GDM1 (cell line): ENCODE results near the gene ADCY9.
A peak's percentile ranks its signal among the peaks of the same experiment; 100 is the strongest.
"Not testable (repeated sequence)": the region's sequence is repeated elsewhere in the genome, so short reads cannot be mapped to it uniquely, and the experiment has no call there.

Experiments
- DNase-seq: peaks from one replicate; lab custom pipeline; 2025; lab: John Stamatoyannopoulos, UW

The ADCY9 gene

DNA sequence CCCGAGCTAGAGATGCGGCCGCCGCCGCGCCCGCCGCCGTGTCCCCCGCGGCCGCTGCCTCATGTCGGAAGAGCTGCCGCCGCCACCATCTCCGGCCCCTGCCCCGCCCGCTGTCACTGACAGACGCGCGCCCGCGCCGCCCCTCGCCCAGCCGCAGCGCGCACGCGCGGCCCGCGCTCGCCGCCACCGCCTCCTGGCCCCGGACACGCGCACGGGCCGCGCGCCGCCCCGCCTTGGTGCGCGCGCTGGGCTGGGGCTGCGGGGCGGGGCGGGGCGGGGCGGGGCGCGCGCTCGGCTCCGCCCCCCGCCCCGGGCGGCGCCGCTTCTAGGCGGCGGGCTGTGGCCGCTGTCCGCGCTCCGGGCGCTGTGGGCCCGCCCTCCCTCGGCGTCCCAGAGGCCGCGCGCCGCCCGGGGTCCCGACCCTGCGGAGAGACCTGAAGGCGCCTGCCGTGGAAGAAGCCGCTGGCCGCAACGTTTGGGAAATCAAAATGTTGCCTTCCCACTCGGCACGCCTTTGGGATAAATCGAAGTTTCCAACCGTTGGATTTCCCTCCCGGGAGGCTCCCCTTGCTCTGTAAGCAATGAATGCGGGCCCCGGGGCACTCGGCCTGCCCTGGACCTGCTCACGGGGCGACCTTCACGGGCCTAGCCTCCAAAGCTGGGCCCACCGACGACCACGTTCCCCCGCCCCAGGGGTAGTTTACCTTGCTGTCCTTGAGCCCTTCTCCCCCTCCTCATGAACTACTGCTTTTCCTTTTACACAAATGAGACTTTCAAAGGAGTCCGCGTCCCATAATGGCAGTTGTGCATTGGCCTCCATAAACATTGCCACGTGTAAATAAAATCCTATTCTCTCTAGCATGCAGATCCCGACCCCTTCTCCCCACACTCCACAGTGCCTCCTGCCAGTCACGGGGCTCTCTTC is at the start of gene ADCY9:
Gene ADCY9 (minus strand): TSS at position 118 of the 925 bp plus-strand sequence. CDS start 1,000 bp downstream, outside the sequence.
- peak; percentile 56 for DNase-seq

DNA sequence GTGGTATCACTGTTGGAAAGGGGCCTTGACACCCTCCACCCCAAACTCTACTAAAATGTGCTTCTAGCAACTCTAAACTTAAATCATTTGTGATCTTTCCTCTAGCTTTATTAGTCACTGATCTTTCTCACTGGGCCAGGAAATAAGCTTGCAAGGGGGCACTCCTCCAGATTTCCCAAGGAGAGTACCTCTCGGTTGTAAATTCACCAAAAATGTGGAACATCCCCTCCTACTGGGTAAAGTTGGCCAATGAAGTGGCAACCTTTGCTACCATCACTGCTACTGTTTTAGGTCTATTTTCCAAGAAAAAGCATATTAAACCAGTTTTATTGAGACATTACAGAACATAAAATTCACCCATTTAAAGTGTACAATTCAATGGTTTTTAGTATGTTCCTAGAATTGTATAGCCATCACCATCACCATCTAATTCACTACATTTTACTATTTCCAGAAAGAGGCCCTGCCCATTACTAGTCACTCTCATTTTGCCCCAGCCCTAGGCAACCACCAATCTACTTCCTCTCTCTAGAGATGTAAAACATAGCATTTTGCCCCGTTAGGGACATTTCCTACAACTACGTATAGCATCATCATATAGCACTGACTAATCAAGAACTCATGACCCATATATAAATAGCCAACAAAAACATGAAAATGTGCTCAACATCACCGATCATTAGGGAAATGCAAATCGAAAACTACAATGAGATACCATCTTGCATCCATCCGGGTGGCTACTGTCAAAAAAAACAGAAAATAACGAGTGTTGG is 44.6 kb upstream of the ADCY9 start:
- no peak for DNase-seq

DNA sequence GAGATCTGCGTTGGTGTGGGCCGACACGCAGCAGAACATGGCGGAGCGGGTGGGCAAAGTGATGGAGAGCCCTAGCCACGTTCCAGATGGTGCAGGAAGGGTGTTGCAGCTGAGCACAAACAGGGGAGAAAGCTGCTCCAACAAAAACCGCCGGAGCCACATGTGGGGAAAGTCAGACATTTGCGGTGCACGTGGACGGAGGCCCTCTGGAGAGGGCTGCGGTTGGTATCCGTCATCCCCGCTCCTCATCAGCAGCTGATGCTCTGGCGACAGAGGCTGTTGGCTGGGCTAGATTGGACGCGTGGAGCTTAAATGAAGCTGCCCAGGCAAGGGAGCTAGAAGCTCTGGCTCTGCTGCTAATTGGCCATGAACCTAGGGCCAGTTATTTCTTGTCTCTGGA is 43.5 kb upstream of the ADCY9 start:
- no peak for DNase-seq

DNA sequence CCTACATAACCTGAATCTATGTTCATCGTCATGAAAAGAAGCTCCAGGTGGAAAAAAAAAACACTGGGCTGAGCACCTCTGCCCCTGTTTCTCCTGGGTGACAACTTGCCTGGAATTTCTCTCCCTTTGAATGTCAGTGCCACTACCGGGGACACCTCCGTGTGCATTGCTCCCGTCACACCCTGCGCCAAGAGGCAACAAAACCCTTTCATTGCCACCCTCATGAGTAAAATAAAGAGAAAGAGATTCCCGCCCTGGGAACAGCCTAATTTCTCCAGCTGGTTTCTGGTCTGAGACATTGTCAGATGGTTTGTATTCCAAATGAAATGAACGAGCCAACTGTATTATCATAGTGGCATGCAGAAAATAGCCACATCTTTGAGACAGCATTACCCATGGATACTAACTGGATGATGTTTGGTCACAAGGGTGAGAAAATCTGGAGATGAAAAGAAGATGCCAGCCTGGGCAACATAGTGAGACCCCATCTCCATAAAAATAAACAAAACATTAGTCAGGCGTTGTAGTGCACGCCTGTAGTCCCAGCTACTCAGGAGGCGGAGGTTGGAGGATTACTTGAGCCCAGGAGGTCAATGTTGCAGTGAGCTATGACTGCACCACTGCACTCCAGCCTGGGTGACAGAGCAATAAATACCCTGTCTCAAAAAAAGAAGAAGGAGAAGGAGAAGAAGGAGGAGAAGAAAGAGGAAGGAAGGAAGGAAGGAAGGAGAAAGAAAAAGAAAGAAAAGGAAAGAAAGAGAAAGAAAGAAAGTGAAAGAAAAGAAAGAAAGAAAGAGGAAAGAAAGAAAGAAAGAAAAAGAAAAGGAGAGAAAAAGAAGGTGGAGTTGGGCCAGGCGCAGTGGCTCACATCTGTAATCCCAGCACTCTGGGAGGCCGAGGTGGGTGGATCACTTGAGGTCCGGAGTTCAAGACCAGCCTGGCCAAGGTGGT is 42.2 kb upstream of the ADCY9 start:
- no peak for DNase-seq

DNA sequence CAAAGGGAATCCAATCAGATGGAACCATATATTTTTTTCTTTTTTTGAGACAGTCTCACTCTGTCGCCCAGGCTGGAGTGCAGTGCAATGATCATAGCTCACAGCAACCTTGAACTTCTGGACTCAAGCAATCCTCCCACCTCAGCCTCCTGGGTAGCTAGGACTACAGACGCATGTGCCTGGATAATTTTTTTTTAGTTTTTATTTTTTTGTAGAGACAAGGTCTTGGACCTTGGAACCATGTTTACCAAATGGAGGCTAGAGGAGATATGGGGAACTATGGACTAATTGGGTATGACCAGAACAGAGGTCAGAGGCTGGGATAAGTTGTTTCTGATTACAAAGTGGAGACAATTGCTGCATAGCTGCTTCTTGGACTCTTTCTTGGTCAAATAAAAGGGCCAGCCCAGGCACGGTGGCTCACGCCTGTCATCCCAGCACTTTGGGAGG is 41.2 kb upstream of the ADCY9 start:
- DNase-seq, result no peak

DNA sequence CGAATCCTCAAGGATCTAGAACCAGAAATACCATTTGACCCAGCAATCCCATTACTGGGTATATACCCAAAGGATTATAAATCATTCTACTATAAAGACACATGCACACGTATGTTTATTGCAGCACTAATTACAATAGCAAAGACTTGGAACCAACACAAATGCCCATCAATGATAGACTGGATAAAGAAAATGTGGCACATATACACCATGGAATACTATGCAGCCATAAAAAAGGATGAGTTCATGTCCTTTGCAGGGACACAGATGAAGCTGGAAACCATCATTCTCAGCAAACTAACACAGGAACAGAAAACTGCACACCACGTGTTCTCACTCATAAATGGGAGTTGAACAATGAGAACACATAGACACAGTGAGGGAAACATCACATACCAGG is 40.3 kb upstream of the ADCY9 start:
- DNase-seq, result not testable (repeated sequence)

DNA sequence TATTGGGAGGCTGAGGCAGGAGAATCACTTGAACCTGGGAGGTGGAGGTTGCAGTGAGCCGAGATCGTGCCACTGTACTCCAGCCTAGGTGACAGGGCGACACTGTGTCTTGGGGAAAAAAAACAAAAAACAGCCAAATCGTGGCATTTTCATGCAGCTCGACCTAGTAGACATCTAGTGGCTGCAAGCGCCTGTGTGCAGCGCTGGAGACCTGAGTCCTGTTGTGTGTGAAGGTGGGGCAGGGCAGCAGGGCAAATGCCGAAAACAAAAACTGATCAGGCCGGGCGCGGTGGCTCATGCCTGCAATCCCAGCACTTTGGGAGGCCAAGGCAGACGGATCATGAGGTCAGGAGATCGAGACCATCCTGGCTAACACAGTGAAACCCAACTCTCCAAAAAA is 37.1 kb upstream of the ADCY9 start:
- DNase-seq, result not testable (repeated sequence)

DNA sequence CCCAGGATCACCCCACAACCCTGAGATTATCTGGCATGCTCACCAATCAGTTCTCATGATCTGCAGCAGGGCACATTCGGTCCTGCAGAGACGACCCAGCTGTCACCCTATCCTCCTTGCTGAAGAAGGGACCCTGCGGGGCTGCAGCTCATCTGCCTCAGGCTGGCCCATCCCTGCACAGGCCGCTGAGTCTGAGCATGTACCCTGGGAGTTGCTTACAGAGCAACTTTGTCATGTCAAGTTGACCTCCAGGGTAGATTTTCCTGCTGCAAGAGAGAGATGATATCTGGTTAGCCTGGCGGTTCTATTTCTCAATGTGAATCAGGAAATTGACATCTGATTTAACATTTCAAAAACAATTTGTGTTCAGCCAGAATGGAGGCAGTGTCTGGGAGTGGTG is 36.0 kb upstream of the ADCY9 start:
- no peak for DNase-seq

DNA sequence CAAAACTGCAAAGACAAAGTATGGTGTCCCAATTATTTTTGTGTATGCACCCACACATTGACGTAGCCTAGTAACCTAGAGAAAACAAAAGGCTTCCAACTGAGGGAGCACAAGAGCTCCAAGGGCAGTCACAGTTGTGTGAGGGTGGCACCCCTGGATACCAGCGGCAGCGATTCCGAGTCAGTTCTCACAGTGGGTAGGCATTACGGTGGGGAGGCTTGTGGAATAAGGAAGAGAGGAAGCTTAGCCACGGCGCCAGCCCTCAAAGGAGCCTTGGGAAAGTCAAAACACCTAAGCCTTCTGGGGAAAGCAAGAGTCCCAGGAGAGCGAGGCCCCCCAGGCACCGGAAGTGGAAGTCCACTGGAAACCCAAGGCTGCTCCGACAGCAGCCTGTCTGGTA is 31.0 kb upstream of the ADCY9 start:
- no peak for DNase-seq

DNA sequence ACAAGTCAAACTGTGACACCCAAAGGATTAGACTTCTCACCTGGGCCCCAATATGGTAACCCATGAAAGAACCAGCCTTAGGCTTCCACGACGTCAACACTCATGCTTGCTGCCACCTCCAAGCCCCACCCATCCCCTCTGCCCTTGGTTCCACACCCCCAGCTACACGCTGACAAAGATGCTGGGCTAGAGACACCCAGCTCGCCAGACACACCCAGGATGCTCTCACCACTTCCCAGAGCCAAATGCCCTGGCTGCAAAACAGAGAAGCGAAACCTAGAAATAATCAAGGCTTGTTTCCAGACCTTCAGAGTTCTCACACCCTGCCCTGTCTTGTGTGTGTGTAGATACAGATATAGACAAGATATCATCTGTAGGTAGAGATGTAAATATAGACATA is 26.0 kb upstream of the ADCY9 start:
- DNase-seq, result no peak

DNA sequence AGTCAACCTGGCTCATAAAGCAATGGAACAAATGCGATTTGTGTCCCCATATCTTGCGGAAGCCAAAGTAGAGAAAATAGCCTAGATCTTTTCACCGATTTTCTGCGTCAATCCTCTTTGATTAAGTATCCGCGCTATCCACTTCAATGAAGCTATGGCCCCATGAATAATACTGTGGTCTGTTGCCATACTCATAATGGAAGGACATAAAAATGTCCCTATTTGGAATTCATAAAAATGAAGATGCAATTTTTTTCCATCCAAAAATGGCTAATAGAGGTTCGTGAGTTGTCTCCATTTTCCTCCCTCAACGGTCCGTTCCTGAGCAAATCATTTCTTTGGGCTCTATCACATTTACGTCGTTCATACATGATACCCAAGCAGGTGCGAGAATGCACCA is 25.4 kb upstream of the ADCY9 start:
- no peak for DNase-seq

DNA sequence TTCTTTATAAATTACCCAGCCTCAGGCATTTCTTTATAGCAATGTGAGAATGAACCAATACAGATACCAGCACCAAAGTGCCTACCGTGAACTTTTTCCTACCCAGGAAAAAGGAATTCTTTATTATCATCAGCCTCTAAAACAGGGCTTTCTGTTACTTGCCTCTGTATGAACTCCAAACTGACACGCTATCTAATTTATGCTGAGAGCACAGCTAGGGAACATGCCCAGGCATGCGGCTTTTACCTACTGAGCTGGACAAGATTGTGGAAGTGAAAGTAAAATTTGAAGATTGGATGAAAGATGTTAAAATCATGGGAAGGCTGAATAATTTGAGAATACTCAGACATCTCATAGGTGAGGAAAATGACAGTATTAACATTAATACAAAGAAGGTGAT is 24.4 kb upstream of the ADCY9 start:
- DNase-seq, result peak; percentile 29

DNA sequence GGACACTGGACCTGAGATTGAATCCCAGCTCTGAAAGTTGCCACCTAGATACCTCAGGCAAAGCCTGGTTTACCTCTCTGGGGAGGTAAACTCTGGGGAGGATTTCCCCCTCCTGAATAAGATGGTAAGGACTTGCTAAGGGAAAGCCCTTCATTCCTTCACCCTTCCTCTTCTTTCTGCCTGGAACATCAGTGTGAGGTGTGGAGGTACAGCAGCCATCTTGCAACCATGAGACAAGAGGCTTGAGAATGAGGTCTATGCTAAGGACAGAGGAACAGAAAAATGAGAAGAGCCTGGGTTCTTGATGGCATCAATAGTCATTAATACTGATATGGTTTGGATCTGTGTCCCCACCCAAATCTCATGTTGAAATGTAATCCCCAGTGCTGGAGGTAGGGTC is 23.7 kb upstream of the ADCY9 start:
- no peak for DNase-seq

DNA sequence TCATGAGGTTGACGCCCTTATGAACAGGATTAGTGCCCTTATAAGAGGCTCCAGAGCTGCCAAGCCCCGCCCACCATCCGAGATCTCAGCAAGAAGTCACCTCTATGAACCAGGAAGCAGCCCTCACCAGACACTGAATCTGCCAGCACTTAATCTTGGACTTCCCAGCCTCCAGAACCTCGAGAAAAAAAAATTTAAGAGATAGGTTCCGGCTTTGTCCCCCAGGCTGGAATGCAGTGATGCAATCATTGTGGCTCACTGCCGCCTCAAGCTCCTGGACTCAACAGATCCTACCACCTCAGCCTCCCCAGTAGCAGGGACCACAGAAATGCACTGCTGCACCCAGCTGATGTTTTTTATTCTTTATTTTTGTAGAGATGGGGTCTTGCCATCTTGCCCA is 22.5 kb upstream of the ADCY9 start:
- no peak for DNase-seq

DNA sequence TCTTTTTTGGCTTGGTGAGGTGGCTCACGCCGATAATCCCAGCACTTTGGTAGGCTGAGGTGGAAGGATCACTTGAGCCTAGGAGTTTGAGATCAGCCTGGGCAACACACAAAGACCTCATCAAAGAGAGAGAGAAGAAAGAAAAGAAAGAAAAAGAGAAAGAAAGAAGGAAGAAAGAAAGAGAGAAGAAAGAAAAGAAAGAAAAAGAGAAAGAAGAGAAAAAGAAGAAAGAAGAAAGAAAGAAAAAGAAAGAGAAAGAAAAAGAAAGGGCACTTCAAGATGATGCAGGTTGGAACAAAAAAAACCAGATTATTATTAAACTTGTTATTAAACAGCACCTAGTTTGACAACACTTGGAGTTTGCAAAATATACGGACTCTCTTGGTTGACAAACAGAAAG is 21.2 kb upstream of the ADCY9 start:
- DNase-seq, result no peak

DNA sequence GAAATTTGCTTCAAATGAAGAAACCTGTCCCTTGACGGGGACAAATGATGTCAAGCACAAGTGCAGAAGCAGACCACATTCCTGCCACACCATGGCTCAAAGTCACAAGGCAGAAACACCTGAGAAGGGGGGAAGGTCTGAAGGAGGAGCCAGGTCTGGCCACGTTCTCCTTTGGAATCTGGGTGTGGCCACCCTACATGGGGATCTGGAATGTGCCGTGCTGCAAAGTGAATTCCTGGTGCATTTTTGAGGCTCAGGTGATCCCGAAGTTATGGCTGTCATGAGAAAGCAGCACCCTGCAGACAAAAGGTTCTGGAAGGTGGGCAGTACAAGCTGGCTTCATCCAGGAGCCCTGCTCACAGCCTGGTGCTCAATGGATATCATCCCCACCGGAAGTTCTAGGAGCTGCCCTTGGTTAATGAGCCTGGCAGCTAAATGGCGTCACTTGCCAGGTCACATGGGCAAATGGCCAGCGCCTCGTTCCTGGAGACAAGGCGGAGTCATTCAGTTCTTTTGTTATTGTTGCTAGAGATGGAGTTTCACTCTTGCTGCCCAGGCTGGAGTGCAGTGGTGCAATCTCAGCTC is 20.1 kb upstream of the ADCY9 start:
- DNase-seq, result no peak

DNA sequence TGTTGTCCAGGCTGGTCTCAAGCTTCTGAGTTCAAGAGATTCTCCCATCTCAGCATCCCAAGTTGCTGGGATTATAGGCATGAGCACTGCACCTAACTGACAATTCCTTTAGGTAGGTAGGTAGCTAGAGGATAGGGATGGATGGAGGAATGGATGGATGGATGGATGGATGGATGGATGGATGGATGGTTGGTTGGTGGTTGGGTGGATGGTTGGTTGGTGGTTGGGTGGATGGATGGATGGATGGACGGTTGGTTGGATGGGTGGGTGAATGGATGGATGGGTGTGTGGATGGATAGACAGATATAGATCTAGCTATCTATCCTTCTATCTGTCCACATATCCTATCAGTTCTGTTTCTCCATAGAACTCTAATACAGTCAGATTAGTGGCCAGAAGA is 19.3 kb upstream of the ADCY9 start:
- no peak for DNase-seq

DNA sequence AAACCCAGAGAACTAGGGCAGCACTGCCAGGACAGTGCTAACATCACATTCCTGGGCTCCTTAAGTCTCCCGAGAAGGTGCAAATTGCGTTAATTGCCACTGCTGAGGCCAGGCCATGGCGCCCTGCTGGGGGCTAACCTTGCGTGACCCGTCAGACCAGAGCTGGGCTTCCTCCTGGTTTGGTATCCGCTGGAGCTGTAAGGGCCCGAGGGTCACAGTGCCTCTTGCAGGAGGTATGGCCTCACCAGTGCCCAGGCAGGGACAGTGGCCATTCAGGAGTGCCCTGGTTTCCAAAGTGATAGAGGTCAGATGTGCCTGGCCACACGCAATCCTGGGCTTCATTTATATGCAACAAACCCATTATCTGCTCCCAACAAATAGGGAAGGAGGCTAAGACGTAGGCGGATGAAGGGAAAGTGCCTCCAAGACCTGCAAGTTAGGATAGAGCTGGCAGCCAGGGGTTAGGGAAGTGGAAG is 17.7 kb upstream of the ADCY9 start:
- DNase-seq, result no peak

DNA sequence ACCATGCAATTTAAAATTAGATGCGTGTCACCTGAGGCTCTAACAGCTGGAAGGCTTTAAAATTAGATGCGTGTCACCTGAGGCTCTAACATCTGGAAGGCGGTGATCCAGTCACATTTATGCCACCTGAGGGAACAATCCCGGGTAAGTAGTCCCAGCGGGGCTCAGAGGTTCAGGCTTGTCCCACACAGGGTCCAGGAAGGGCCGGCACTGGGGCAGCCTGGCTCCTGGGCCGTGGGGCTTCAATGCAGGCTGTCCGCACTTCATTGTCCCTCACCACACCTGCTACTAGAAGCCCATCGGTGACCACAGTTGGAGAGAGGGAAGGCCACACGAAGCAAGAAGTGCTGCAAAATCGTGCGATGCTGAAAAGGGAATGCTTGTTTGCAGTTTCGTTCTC is 15.4 kb upstream of the ADCY9 start:
- no peak for DNase-seq

DNA sequence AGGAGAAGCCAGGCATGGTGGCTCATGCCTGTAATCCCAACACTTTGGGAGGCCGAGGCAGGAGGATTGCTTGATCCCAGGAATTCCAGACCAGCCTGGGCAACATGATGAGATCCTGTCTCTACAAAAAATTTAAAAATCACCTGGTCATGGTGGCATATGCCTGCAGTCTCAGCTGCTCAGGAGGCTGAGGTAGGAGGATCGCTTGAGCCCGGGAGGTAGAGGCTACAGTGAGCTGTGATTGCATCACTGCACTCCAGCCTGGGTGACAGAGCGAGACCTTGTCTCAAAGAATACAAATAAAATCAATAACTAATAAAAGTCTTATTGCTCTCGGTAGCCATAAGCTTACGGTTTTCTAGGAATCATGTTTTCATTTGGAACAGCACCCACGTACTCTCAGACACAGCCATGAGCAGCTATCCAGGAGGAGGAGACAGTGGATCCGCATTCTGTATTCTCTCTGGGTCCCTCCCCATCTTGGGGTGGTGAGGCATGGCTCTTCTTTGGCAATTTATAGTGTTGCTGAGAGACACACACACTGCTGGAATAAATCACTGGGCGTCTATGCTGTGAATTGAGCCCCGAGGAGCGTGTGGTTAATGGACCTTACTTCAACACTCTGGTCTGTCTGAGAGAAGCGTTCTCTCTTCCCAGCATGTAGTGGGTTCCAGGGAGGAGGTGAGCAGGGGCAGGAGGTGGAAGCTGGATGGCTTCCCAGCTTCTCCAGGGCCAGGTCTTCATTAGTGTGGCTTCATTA is 8.5 kb upstream of the ADCY9 start:
- no peak for DNase-seq
